SH-SY5Y (cell line): ENCODE data around the gene ATIC.

Experiments
- GATA2 ChIP-seq: IDR thresholded peaks from 2 replicates; pipeline ENCODE4 v1.6.1; 2011; ENCODE audit warnings: mild to moderate bottlenecking, low read depth, low read length
- GATA3 ChIP-seq: IDR thresholded peaks from 2 replicates; pipeline ENCODE4 v1.6.1; 2011; ENCODE audit warnings: low read depth, mild to moderate bottlenecking, low read length, moderate library complexity

GRCh38 chr2:215311625-215312396 is at the start of gene ATIC:
- TF ChIP-seq GATA2 (no peak), GATA3 (no peak)
